ENCODE measurements around the gene INTS14.

The INTS14 gene

DNA sequence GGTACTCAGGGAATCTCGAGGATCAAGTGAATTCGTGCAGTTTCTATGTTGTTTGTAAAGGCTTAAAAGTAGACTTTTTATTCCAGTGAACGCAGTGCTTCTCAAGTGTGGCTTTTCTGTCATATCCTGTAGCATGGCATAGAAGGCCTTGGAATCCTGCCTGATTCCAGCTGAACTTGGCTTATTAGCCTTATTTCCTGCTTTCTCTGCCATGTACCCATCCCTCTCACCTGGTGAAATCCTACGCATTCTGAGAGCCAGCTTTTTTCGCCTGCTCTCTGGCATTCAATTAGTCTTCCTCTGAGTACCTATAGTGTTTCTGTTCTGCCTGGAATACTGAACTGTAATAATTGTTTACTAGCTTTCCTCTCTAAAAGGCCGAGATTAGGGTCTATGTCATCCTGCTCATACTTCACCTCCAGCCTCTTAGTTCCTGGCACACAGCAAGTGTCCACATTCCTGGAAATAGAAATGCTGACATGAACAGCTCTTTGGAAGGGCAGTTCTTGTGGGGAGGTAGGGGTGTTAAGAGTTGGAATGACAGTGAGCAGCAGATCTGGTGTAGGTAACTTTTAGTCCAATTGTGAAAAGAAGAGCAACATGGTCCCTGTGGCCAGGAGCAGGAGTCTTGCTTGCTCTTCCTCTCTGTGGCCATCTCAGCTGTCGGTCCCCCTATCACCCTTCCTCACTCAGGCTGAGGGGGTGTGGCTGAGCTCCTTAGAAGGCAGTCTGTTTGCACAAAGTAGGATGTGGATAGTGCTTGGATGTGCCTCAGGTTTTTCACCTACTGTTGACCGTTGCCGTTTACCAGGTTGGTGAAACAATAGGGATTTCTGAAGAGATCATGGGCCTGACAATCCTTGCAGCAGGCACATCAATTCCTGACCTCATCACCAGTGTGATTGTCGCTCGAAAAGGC lies 41.2 kb upstream of the INTS14 start:
- DNase-seq (ENCODE audit: low read depth), result no peak
- TF ChIP-seq, protein P1, sequence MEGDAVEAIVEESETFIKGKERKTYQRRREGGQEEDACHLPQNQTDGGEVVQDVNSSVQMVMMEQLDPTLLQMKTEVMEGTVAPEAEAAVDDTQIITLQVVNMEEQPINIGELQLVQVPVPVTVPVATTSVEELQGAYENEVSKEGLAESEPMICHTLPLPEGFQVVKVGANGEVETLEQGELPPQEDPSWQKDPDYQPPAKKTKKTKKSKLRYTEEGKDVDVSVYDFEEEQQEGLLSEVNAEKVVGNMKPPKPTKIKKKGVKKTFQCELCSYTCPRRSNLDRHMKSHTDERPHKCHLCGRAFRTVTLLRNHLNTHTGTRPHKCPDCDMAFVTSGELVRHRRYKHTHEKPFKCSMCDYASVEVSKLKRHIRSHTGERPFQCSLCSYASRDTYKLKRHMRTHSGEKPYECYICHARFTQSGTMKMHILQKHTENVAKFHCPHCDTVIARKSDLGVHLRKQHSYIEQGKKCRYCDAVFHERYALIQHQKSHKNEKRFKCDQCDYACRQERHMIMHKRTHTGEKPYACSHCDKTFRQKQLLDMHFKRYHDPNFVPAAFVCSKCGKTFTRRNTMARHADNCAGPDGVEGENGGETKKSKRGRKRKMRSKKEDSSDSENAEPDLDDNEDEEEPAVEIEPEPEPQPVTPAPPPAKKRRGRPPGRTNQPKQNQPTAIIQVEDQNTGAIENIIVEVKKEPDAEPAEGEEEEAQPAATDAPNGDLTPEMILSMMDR (conservative IDR thresholded peaks at IDR 0.05; ENCODE audit: control insufficient read depth, insufficient read depth, low read depth, low read length), result no peak
- no peak overlapping the region for H3K4me3 ChIP-seq (ENCODE audit: control insufficient read depth, low read depth, low read length)

DNA sequence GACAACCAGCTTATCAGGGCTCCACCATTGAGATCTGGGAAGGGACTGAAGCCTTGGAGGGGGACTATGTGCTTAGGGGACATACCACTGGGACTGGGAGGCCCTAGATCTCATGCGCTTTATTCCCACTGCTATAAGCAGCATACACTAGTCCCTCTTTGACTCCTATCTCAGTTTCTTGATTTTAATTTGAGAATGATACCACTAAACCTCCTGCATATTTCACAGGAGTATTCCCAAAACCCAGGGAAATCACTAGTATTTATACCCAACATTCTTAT lies 40.1 kb upstream of the INTS14 start:
- H3K4me3 ChIP-seq (ENCODE audit: control insufficient read depth, low read depth, low read length), result no peak overlapping the region
- no peak for DNase-seq (ENCODE audit: low read depth)
- TF ChIP-seq, protein P1 (conservative IDR thresholded peaks at IDR 0.05; ENCODE audit: control insufficient read depth, insufficient read depth, low read depth, low read length), result no peak

DNA sequence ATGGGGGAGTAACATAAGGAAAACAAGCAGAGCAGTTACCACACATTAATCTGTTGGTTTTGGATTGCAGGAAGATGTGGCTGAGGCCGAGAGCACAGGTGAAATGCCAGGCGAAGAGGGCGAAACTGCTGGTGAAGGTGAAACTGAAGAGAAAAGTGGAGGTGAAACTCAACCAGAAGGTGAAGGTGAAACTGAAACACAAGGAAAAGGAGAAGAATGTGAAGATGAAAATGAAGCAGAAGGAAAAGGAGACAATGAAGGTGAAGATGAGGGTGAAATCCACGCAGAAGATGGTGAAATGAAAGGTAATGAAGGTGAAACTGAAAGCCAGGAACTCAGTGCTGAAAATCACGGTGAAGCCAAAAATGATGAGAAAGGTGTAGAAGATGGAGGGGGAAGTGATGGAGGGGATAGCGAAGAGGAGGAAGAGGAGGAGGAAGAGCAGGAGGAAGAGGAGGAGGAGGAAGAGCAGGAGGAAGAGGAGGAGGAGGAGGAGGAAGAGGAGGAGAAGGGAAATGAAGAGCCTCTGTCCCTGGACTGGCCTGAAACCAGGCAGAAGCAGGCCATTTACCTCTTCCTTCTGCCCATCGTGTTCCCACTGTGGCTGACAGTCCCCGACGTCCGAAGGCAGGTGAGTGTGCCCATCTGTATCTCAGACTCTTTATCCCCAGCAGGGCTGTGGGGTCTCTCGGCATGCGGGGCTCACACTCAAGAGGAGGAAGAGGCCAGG lies 39.5 kb upstream of the INTS14 start:
- DNase-seq (ENCODE audit: low read depth), result no peak
- TF ChIP-seq, protein P1 (conservative IDR thresholded peaks at IDR 0.05; ENCODE audit: control insufficient read depth, insufficient read depth, low read depth, low read length), result no peak
- no peak overlapping the region for H3K4me3 ChIP-seq (ENCODE audit: control insufficient read depth, low read depth, low read length)

DNA sequence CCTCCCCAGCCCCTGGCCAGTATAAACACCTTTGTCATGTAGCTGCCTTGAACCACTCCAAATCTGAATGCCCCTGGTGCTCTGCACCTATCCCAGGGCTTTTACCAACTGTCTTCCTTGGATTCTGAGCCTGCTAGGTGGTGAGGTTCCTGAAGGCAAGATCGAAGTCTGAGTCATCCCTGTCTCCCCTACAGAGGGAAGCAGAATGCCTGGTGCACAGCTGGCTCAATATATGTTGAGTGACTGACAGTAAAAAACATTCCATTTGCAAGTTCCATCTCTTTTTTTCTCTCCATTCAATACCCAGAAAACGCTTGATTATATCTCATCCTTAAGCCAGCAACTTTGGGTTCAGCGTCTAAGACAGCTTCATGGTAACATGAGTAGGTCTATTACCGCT lies 35.6 kb upstream of the INTS14 start:
- TF ChIP-seq, protein P1 (conservative IDR thresholded peaks at IDR 0.05; ENCODE audit: control insufficient read depth, insufficient read depth, low read depth, low read length), result no peak
- H3K4me3 ChIP-seq (ENCODE audit: control insufficient read depth, low read depth, low read length), result no peak overlapping the region
- DNase-seq (ENCODE audit: low read depth), result peak; percentile 20

DNA sequence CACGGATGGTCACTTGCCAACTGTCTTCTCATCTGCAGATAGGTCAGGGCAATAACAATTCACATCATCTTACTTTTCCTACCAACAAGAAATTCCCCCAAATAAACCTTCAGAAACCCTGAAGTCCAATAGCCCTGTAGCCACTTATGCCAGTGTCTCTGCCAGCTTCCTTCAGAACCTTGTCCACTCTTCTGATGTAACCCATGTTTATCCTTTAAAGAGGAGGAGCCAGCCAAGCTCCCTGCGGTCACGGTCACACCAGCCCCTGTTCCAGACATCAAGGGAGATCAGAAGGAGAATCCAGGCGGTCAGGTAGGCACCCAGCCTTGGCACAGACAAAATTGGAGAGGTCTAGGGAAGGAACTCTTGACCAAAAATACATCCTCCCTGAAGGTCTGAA lies 34.5 kb upstream of the INTS14 start:
- H3K4me3 ChIP-seq (ENCODE audit: control insufficient read depth, low read depth, low read length), result no peak overlapping the region
- no peak for DNase-seq (ENCODE audit: low read depth)
- TF ChIP-seq, protein P1 (conservative IDR thresholded peaks at IDR 0.05; ENCODE audit: control insufficient read depth, insufficient read depth, low read depth, low read length), result no peak

DNA sequence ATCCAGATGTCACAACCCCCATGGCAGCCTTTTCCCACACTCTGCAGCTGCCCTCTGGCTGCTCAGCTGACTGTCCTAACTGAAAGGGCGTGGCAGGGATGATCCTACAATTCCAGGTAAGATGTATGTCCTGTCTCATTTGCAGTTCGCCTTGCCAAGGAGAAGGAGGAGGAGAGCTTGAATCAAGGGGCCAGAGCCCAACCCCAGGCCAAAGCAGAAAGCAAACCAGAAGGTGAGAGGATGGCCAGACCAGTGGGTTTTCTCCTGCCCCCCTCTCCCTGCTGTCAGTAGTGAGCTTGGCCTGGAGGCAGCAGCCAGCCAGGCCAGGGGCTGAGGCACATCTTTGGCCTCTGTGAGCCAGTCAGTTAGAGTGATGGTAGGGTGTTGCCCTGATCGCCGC lies 33.4 kb upstream of the INTS14 start:
- DNase-seq (ENCODE audit: low read depth), result no peak
- H3K4me3 ChIP-seq (ENCODE audit: control insufficient read depth, low read depth, low read length), result no peak overlapping the region
- TF ChIP-seq, protein P1 (conservative IDR thresholded peaks at IDR 0.05; ENCODE audit: control insufficient read depth, insufficient read depth, low read depth, low read length), result no peak
